Cardiac muscle cell (in vitro differentiated cells and primary cell): ENCODE results near the gene COQ9. TPM values are rescaled to one million over a fixed set of nuclear protein-coding genes. Genes with fewer than 3 reads are reported as not detected.
A peak's percentile ranks its signal among the peaks of the same experiment; 100 is the strongest.
"Not testable (repeated sequence)": the region's sequence is repeated elsewhere in the genome, so short reads cannot be mapped to it uniquely, and the experiment has no call there.

ENCODE experiments used
- DNase-seq, 2 donors: peaks; one replicate each; pipeline versions ENCODE4 v3.0.0 to v3.0.0-alpha.2; 2010 to 2017; ENCODE audit warnings: low read depth in 1 of 2, low spot score in 1 of 2
- H3K27ac ChIP-seq: fragments of 200-600 bp; sonication (generic); 2 replicates; pipeline ENCODE4 v1.5.1; 2016
- H3K27me3 ChIP-seq: fragments of 200-600 bp; sonication (generic); 2 replicates; pipeline ENCODE4 v1.6.0; 2016; ENCODE audit warnings: control low read depth
- H3K36me3 ChIP-seq: fragments of 200-600 bp; sonication (generic); 2 replicates; pipeline ENCODE4 v1.5.1; 2016; ENCODE audit warnings: control low read depth
- H3K4me1 ChIP-seq: fragments of 200-600 bp; sonication (generic); 2 replicates; pipeline ENCODE4 v1.8.1; 2017; ENCODE audit warnings: low read depth, mild to moderate bottlenecking, mixed run types
- H3K4me3 ChIP-seq: fragments of 200-600 bp; sonication (generic); 2 replicates; pipeline ENCODE4 v1.5.1; 2016; ENCODE audit warnings: mild to moderate bottlenecking
- H3K9me3 ChIP-seq: fragments of 200-600 bp; sonication (generic); 2 replicates; pipeline ENCODE4 v1.5.1; 2017; ENCODE audit warnings: low read depth, mild to moderate bottlenecking, control low read depth
- polyA plus RNA-seq: library from polyadenylated mRNA; unstranded; fragments of >200 nt; fragmentation: Nextera tagmentation; extraction: Ambion mirVana; gene quantifications from 2 replicates; pipeline ENCODE4 v1.2.1, GENCODE V29; 2016
- total RNA-seq: library from RNA; depleted of rRNA; stranded (reverse); fragments of >200 nt; gene quantifications from 2 replicates; pipeline ENCODE4 v1.2.3, GENCODE V29; 2016
- TF ChIP-seq, protein P1 (sequence below): IDR thresholded peaks from 2 replicates; pipeline ENCODE4 v1.5.1; 2012; ENCODE audit warnings: low read depth, mild to moderate bottlenecking, low read length

The COQ9 gene
- total and polyA plus RNA-seq, 2 experiments from 2014 or later = 111 to 152 TPM

DNA sequence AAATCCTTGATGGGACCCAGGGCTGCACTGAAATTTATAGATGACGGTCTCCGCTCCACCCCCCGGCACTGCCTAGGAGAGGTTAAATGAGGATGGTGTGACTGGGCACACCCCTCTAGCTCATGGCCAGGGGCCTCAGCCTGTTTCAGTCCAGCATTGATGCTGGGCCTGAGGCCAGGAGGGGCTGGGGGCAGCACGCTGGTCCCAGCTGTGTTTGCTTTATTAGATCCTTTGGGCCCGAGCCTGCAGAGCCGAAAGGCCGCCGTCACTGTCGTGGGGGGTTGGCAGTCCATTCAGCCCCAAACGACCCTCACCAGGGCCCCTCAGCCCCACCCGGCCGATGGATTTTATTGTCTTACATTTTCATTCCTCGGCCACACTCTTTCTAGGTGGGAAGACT lies 49.8 kb downstream of the COQ9 start:
- DNase-seq = no peak
- H3K36me3 ChIP-seq = no peaks in the 10 kb centered on the region
- peak overlapping the region; percentile 37 for H3K27ac ChIP-seq
- H3K4me1 ChIP-seq = peaks cover 30% of the 10 kb centered on the region
- H3K9me3 ChIP-seq = no peaks in the 10 kb centered on the region
- no peaks in the 10 kb centered on the region for H3K27me3 ChIP-seq
- TF ChIP-seq, protein P1, sequence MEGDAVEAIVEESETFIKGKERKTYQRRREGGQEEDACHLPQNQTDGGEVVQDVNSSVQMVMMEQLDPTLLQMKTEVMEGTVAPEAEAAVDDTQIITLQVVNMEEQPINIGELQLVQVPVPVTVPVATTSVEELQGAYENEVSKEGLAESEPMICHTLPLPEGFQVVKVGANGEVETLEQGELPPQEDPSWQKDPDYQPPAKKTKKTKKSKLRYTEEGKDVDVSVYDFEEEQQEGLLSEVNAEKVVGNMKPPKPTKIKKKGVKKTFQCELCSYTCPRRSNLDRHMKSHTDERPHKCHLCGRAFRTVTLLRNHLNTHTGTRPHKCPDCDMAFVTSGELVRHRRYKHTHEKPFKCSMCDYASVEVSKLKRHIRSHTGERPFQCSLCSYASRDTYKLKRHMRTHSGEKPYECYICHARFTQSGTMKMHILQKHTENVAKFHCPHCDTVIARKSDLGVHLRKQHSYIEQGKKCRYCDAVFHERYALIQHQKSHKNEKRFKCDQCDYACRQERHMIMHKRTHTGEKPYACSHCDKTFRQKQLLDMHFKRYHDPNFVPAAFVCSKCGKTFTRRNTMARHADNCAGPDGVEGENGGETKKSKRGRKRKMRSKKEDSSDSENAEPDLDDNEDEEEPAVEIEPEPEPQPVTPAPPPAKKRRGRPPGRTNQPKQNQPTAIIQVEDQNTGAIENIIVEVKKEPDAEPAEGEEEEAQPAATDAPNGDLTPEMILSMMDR = no peak
- no peak overlapping the region for H3K4me3 ChIP-seq

DNA sequence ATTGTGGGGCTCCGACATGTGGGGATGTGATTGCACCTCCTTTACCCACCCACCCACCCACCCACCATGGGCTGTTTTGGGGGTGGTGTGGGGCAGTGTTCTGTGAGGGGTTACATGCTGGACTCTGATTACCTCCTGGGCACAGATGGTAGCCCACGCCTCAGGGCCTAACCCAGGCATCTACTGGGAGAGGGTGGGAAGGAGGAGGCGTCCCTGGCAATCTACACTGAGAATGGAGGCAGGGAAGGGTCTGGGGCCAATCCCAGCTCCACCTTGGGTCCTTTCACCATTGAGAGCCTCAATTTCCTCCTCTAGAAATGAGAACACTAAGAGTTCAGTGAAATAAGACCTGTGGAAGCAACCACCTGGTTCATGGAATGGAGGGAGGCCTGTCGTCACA lies 50.8 kb downstream of the COQ9 start:
- H3K9me3 ChIP-seq = no peaks in the 10 kb centered on the region
- TF ChIP-seq, protein P1 = no peak
- H3K36me3 ChIP-seq = no peaks in the 10 kb centered on the region
- DNase-seq = no peak
- H3K4me3 ChIP-seq = no peak overlapping the region
- H3K27me3 ChIP-seq = no peaks in the 10 kb centered on the region
- H3K27ac ChIP-seq = peak overlapping the region; percentile 83
- H3K4me1 ChIP-seq = peaks cover 35% of the 10 kb centered on the region

DNA sequence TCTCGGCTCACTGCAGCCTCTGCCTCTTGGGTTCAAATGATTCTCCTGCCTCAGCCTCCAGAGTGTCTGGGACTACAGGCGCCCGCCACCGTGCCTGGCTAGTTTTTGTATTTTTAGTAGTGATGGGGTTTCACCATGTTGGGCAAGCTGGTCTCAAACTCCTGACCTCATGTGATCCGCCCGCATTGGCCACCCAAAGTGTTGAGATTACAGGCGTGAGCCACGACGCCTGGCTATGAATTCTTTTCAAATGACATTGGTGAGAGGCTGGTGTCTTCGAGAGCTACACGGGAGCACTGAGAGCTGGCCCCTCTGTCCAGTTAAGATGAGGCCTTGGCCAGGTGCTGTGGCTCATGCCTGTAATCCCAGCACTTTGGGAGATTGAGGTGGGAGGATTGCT lies 52.7 kb downstream of the COQ9 start:
- not testable (repeated sequence) for H3K9me3 ChIP-seq, H3K36me3 ChIP-seq, H3K27me3 ChIP-seq, DNase-seq, H3K4me3 ChIP-seq
- Histone ChIP-seq H3K27ac (peak overlapping the region; percentile 83), H3K4me1 (peaks cover 48% of the 10 kb centered on the region)

GRCh38 chr16:57500578-57501111 lies 53.4 kb downstream of the COQ9 start:
- H3K36me3 ChIP-seq = no peaks in the 10 kb centered on the region
- H3K4me3 ChIP-seq = no peak overlapping the region
- TF ChIP-seq, protein P1 = no peak
- H3K4me1 ChIP-seq = peaks cover 55% of the 10 kb centered on the region
- peak overlapping the region; percentile 97 for H3K27ac ChIP-seq
- H3K27me3 ChIP-seq = no peaks in the 10 kb centered on the region
- no peaks in the 10 kb centered on the region for H3K9me3 ChIP-seq
- DNase-seq = peak in 1 of 2 donors; percentile 92

DNA sequence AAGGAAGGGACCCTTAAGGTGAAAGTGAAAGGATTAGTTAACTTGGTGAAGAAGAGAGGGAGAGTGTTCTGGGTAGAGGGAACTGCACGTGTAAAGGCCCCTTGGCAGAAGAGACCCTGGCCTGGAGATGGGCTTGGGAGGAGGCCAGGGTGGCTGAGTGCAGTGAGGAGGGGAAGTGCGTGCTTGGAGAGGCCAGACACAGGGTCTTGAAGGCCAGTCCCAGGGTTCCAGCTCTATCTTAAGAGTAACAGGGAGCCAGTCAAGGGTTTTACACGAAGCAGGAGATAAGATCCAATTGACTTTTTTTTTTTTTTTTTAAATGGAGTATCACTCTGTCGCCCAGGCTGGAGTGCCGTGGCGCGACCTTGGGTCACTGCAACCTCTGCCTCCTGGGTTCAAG lies 54.2 kb downstream of the COQ9 start:
- Histone ChIP-seq H3K27me3 (no peaks in the 10 kb centered on the region), H3K9me3 (no peaks in the 10 kb centered on the region), H3K4me3 (no peak overlapping the region), H3K36me3 (no peaks in the 10 kb centered on the region), H3K4me1 (peaks cover 58% of the 10 kb centered on the region), H3K27ac (peak overlapping the region; percentile 97)
- DNase-seq = peak in 1 of 2 donors; percentile 77
- TF ChIP-seq, protein P1 = no peak

GRCh38 chr16:57502048-57502775 lies 54.9 kb downstream of the COQ9 start:
- H3K36me3 ChIP-seq = no peaks in the 10 kb centered on the region
- peak overlapping the region; percentile 97 for H3K27ac ChIP-seq
- TF ChIP-seq, protein P1 = no peak
- H3K4me3 ChIP-seq = no peak overlapping the region
- peaks cover 63% of the 10 kb centered on the region for H3K4me1 ChIP-seq
- no peak for DNase-seq
- no peaks in the 10 kb centered on the region for H3K27me3 ChIP-seq
- no peaks in the 10 kb centered on the region for H3K9me3 ChIP-seq
